CD4-positive, CD25-positive, alpha-beta regulatory T cell (primary cell): ENCODE data around the gene FOXP1. TPM values are rescaled to one million over a fixed set of nuclear protein-coding genes. Genes with fewer than 3 reads are reported as not detected.

Experiments used
- ATAC-seq, 2 donors: fragments of 150-1000 bp; cut with Tn5 transposase; one replicate each; pipeline ENCODE4 v1.10.0; 2021; ENCODE audit warnings: low read depth in 2 of 2, moderate number of reproducible peaks in 2 of 2, moderate library complexity in 1 of 2
- DNase-seq, 3 donors: peaks; one replicate each; pipeline versions ENCODE4 v3.0.0 to v3.0.0-alpha.2; 2012 to 2022; ENCODE audit warnings: mixed read lengths in 1 of 3
- H3K27ac ChIP-seq: one replicate; pipeline ENCODE4 v1.7.0; 2013; ENCODE audit warnings: mild to moderate bottlenecking, low read length; ENCODE audit not compliant: insufficient read depth, poor library complexity, severe bottlenecking
- H3K27me3 ChIP-seq: one replicate; pipeline ENCODE4 v1.7.0; 2013; ENCODE audit warnings: low read length; ENCODE audit not compliant: control insufficient read depth, insufficient read depth
- H3K36me3 ChIP-seq: one replicate; pipeline ENCODE4 v1.7.0; 2013; ENCODE audit warnings: mild to moderate bottlenecking, low read length, moderate library complexity; ENCODE audit not compliant: control insufficient read depth, insufficient read depth
- H3K4me1 ChIP-seq: 2 replicates; pipeline ENCODE4 v1.7.0; 2013; ENCODE audit warnings: mild to moderate bottlenecking, low read length; ENCODE audit not compliant: insufficient read depth, control insufficient read depth, poor library complexity, severe bottlenecking
- H3K4me3 ChIP-seq: one replicate; pipeline ENCODE4 v1.7.0; 2013; ENCODE audit warnings: low read depth, mild to moderate bottlenecking, low read length, moderate library complexity
- H3K9me3 ChIP-seq, 2 experiments: 1 replicate in 1 of 2; 2 replicates in 1 of 2; pipeline ENCODE4 v1.7.0; 2013; ENCODE audit warnings: low read length in 2 of 2, mild to moderate bottlenecking in 1 of 2, moderate library complexity in 1 of 2; ENCODE audit not compliant: control insufficient read depth in 2 of 2
- H3K27ac Mint-ChIP-seq, 3 donors: one replicate each; pipeline ENCODE4 v1.8.0; 2020 to 2022; ENCODE audit warnings: mild to moderate bottlenecking in 3 of 3, mixed read lengths in 3 of 3, moderate library complexity in 2 of 3
- H3K27me3 Mint-ChIP-seq: one replicate; pipeline ENCODE4 v1.8.0; 2022; ENCODE audit warnings: mild to moderate bottlenecking, mixed read lengths
- H3K36me3 Mint-ChIP-seq: one replicate; pipeline ENCODE4 v1.8.0; 2020; ENCODE audit warnings: mixed read lengths
- H3K4me1 Mint-ChIP-seq, 4 donors: one replicate each; pipeline ENCODE4 v1.8.0; 2020 to 2022; ENCODE audit warnings: mixed read lengths in 4 of 4, mild to moderate bottlenecking in 1 of 4
- H3K4me3 Mint-ChIP-seq, 4 donors: one replicate each; pipeline ENCODE4 v1.8.0; 2020 to 2022; ENCODE audit warnings: mild to moderate bottlenecking in 4 of 4, mixed read lengths in 4 of 4, moderate library complexity in 3 of 4
- H3K9me3 Mint-ChIP-seq, 7 donors: one replicate each; pipeline ENCODE4 v1.8.0; 2020 to 2022; ENCODE audit warnings: mixed read lengths in 7 of 7, mild to moderate bottlenecking in 3 of 7, moderate library complexity in 2 of 7
- polyA plus RNA-seq, 4 donors: library from polyadenylated mRNA; unstranded; fragments of 300-500 nt; fragmentation: Illumina TruSeq; gene quantifications; one replicate each; pipeline ENCODE4 v1.2.3, GENCODE V29; 2021
- total RNA-seq: library from RNA; stranded (reverse); gene quantifications from one replicate; pipeline ENCODE4 v1.2.3, GENCODE V29; 2022

Gene FOXP1
- total and polyA plus RNA-seq, 5 donors from 2014 or later, result 301 to 599 (median 346) TPM

DNA sequence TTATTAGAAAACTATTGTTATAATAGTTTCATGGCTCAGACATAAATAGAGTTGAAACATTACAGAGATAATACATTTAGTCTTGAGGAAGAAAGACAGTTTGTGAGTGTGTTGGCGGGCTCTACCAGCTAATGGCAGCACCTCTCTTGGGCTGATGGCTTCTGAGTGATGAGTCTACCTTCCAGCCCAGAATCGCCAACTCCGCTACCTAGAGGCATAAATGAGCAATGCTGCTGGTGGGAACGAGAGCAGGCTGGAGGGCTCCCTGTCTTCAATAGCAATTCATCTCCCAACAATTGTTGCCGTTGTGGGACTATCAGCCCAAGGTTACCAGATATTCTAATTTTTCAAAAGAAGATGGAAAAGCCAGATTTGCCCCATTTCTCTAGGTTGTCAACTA is 388.7 kb downstream of the FOXP1 start:
- ATAC-seq, result no peak
- Mint-ChIP-seq H3K4me1 (peaks cover 25 to 71% (median 42%) of the 10 kb centered on the region in 4 donors), H3K36me3 (peaks cover 46% of the 10 kb centered on the region), H3K27me3 (no peaks in the 10 kb centered on the region), H3K27ac (no peak overlapping the region), H3K9me3 (peaks cover 0 to 1% (median 0%) of the 10 kb centered on the region in 7 donors), H3K4me3 (no peak overlapping the region)
- no peaks in the 10 kb centered on the region for H3K9me3 ChIP-seq
- peaks cover 6% of the 10 kb centered on the region for H3K4me1 ChIP-seq
- H3K27me3 ChIP-seq, result no peaks in the 10 kb centered on the region
- H3K36me3 ChIP-seq, result peaks cover 39% of the 10 kb centered on the region
- no peak overlapping the region for H3K4me3 ChIP-seq
- no peak overlapping the region for H3K27ac ChIP-seq
- DNase-seq, result no peak

DNA sequence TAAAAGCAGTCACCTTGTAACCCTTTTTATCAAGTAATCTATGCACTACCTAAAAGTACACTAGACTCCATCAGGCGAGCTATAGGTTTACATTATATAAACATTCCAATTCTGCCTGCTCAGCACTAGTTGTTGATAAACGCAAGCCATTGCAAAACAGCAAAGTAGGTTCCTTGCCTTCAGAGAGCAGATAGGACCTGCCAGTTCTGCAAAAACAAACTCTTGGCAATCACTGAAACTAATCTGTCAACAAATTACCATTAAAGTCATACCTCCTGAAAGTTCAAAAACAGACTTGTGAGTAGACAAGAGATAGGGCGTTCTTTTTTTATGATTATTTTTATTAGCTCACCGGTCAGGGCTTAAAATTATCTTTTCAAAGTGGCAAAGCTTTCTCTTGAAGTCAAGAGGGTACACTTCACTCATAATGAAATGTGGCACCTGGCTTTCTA is 392.5 kb downstream of the FOXP1 start:
- Mint-ChIP-seq H3K4me3 (no peak overlapping the region), H3K4me1 (peaks cover 30 to 82% (median 53%) of the 10 kb centered on the region in 4 donors), H3K27ac (peak overlapping the region; percentile 27 to 80 (median 31)), H3K27me3 (no peaks in the 10 kb centered on the region), H3K36me3 (peaks cover 42% of the 10 kb centered on the region), H3K9me3 (peaks cover 0 to 1% (median 0%) of the 10 kb centered on the region in 7 donors)
- DNase-seq (no peak), ATAC-seq (no peak)
- no peak overlapping the region for H3K4me3 ChIP-seq
- H3K4me1 ChIP-seq, result peaks cover 14% of the 10 kb centered on the region
- H3K9me3 ChIP-seq, result no peaks in the 10 kb centered on the region
- no peak overlapping the region for H3K27ac ChIP-seq
- peaks cover 27% of the 10 kb centered on the region for H3K36me3 ChIP-seq
- no peaks in the 10 kb centered on the region for H3K27me3 ChIP-seq

DNA sequence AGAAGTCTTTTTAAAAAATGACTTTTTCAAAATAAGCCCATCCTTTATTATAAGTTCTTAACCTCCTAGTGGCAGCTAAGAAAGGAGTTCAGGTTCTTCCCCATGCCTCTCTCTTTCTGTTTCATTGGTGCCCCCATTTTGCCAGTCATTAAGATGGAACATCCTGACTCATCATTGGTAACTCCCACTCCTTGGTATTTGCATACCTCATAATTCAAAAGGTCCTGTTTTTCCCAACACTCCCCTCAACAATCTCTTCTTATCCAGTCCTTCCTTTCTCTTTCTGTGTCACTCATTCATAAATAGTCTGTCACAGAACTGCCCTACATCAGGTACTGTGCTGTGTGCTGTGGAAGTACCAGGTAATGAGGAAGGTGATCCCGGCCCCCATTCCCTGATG is 394.0 kb downstream of the FOXP1 start:
- H3K4me3 Mint-ChIP-seq, result no peak overlapping the region
- Histone ChIP-seq H3K4me1 (peaks cover 14% of the 10 kb centered on the region), H3K9me3 (no peaks in the 10 kb centered on the region), H3K27ac (no peak overlapping the region), H3K36me3 (peaks cover 26% of the 10 kb centered on the region), H3K27me3 (no peaks in the 10 kb centered on the region), H3K4me3 (no peak overlapping the region)
- peaks cover 38 to 85% (median 52%) of the 10 kb centered on the region in 4 donors for H3K4me1 Mint-ChIP-seq
- DNase-seq, result no peak
- peaks cover 46% of the 10 kb centered on the region for H3K36me3 Mint-ChIP-seq
- H3K9me3 Mint-ChIP-seq, result no peaks in the 10 kb centered on the region
- peak overlapping the region in 2 of 3 donors; percentile 59 to 82 for H3K27ac Mint-ChIP-seq
- ATAC-seq, result no peak
- no peaks in the 10 kb centered on the region for H3K27me3 Mint-ChIP-seq

DNA sequence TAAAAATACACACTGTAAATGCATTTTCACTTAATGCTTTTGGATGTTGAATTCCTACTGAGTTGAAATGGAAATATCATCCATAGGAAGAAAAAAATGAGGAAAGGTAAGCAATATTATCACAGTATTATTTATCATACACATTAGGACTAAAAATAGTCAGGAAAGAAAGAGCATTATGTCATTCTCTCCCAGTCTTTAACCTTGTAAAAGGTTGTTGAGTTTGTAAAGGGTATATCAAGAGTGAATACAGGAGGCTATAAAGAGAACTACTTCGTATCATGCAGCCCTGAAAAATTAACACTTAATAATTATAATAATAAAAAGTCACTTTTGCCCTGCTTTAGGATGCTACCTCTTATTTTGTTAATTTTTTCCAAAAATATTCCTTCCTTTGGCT is 395.8 kb downstream of the FOXP1 start:
- H3K4me3 Mint-ChIP-seq, result no peak overlapping the region
- H3K4me1 Mint-ChIP-seq, result peaks cover 31 to 76% (median 47%) of the 10 kb centered on the region in 4 donors
- peak overlapping the region in 1 of 3 donors; percentile 56 for H3K27ac Mint-ChIP-seq

DNA sequence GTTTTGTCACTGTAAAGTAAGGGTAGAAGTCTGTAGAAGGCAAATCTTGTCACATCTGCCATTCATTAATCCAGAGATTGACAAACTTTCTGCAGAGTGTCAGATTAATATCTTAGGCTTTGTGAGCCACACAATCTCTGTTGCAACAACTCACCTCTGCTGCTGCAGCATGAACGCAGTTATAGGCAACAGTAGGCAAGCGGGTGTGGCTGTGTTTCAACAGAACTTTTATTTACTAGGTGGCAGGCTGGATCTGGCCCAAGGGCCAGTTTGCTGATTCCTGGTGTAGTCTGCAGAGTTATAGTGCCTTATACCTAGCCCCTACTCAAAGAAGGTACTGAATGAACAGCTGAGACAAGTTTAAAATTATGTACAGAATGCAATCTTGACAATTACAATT is 396.7 kb downstream of the FOXP1 start:
- Histone ChIP-seq H3K27me3 (no peaks in the 10 kb centered on the region), H3K9me3 (no peaks in the 10 kb centered on the region), H3K27ac (no peak overlapping the region), H3K36me3 (peaks cover 27% of the 10 kb centered on the region), H3K4me3 (no peak overlapping the region), H3K4me1 (peaks cover 8% of the 10 kb centered on the region)
- no peak overlapping the region for H3K4me3 Mint-ChIP-seq
- H3K9me3 Mint-ChIP-seq, result no peaks in the 10 kb centered on the region
- no peak for DNase-seq
- no peaks in the 10 kb centered on the region for H3K27me3 Mint-ChIP-seq
- H3K36me3 Mint-ChIP-seq, result peaks cover 38% of the 10 kb centered on the region
- H3K4me1 Mint-ChIP-seq, result peaks cover 31 to 67% (median 44%) of the 10 kb centered on the region in 4 donors
- H3K27ac Mint-ChIP-seq, result no peak overlapping the region
- no peak for ATAC-seq

More for the DNA sequence above, 395.8 kb downstream of the FOXP1 start:
- H3K36me3 Mint-ChIP-seq, result peaks cover 47% of the 10 kb centered on the region
- Histone ChIP-seq H3K4me3 (no peak overlapping the region), H3K27me3 (no peaks in the 10 kb centered on the region), H3K36me3 (peaks cover 32% of the 10 kb centered on the region), H3K9me3 (no peaks in the 10 kb centered on the region), H3K4me1 (peaks cover 14% of the 10 kb centered on the region), H3K27ac (no peak overlapping the region)
- H3K27me3 Mint-ChIP-seq, result no peaks in the 10 kb centered on the region
- no peak for DNase-seq
- no peak for ATAC-seq
- no peaks in the 10 kb centered on the region for H3K9me3 Mint-ChIP-seq

DNA sequence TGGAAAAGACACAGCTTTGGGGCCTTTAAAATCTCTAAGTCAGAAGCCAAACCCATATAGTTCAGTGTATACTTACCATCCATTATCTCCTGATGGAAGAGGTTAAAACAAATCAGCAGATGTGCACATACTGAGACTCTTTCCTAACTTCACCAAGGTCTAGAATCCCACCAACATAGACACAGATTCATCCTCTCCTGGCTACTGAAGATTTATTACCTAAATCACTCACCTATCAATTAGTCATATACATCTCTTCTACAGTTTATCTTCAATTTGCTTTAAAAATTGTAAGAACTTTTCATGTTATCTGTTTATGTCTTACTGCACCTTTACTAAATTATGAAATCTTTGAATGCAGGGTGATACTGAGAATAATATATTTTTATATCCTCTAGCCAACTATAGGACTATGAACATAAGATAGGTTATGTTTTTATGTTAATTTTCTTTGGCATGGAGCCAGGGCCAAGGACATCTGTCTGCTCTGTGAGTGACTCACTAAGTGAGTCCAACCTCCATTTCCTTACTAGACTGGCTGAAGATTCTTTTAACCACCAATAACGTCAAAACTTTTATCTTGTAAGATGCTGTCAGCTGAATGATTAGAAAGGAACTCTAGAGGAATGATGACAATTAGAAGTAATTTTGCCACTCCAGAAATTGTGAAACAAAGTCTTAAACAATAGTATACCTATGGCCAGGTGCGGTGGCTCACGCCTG is 397.6 kb downstream of the FOXP1 start:
- H3K4me3 ChIP-seq, result no peak overlapping the region
- no peak overlapping the region for H3K27ac ChIP-seq
- H3K9me3 Mint-ChIP-seq, result no peaks in the 10 kb centered on the region
- no peaks in the 10 kb centered on the region for H3K27me3 ChIP-seq
- H3K4me1 Mint-ChIP-seq, result peaks cover 25 to 62% (median 40%) of the 10 kb centered on the region in 4 donors
- ATAC-seq, result peak; percentile 90 to 92
- H3K36me3 Mint-ChIP-seq, result peaks cover 40% of the 10 kb centered on the region
- peak overlapping the region; percentile 65 to 91 (median 84) for H3K27ac Mint-ChIP-seq
- H3K9me3 ChIP-seq, result no peaks in the 10 kb centered on the region
- peaks cover 8% of the 10 kb centered on the region for H3K4me1 ChIP-seq
- DNase-seq, result peak in 2 of 3 donors; percentile 28 to 67
- H3K4me3 Mint-ChIP-seq, result no peak overlapping the region
- H3K27me3 Mint-ChIP-seq, result no peaks in the 10 kb centered on the region
- peaks cover 25% of the 10 kb centered on the region for H3K36me3 ChIP-seq

DNA sequence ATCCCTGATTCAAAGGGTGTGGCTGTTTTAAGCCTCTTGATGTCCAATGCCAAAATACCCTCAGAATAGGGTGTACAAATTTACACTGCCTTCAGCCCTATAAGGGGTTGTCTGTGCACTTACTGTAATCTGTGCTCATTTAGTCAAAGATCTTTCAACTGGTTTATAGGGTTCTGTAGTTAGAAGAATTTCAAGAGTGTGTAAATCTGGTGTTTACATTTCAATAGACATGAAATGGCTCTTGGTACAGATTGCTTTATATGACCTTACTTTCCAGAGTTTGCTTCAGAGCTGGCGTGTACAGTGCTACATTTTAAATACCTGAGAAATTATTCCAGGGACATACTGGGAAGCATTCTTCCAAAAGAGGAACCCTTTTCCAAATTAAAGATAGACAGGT is 399.3 kb downstream of the FOXP1 start:
- H3K27me3 Mint-ChIP-seq, result no peaks in the 10 kb centered on the region
- DNase-seq (no peak), ATAC-seq (no peak)
- peaks cover 24 to 57% (median 35%) of the 10 kb centered on the region in 4 donors for H3K4me1 Mint-ChIP-seq
- no peak overlapping the region for H3K4me3 ChIP-seq
- no peaks in the 10 kb centered on the region for H3K9me3 Mint-ChIP-seq
- H3K36me3 Mint-ChIP-seq, result peaks cover 44% of the 10 kb centered on the region
- no peak overlapping the region for H3K4me3 Mint-ChIP-seq
- H3K27ac Mint-ChIP-seq, result peak overlapping the region in 2 of 3 donors; percentile 33 to 64
- H3K27me3 ChIP-seq, result no peaks in the 10 kb centered on the region
- H3K9me3 ChIP-seq, result no peaks in the 10 kb centered on the region
- no peak overlapping the region for H3K27ac ChIP-seq
- peaks cover 8% of the 10 kb centered on the region for H3K4me1 ChIP-seq
- H3K36me3 ChIP-seq, result peaks cover 26% of the 10 kb centered on the region

DNA sequence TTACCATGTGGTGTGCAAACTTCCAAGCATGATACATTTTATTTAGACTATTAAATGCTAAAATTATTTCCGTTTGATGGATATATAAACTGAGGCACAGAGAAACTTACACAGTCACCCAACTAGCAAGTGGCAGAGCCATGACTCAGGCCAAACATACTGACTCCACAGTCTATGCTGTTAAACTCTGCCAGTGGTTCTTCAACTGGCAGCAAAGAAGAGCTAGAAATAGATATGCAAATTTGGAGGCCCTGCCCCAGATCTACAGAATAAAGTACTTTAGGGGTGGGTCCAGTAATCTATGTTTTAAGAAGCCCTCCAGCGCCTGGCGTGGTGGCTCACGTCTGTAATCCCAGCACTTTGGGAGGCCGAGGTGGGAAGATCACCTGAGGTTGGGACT is 400.0 kb downstream of the FOXP1 start:
- no peak overlapping the region for H3K4me3 Mint-ChIP-seq
- Histone ChIP-seq H3K9me3 (no peaks in the 10 kb centered on the region), H3K27ac (no peak overlapping the region), H3K4me3 (no peak overlapping the region), H3K4me1 (peaks cover 8% of the 10 kb centered on the region), H3K27me3 (no peaks in the 10 kb centered on the region), H3K36me3 (peaks cover 26% of the 10 kb centered on the region)
- peaks cover 42% of the 10 kb centered on the region for H3K36me3 Mint-ChIP-seq
- peak overlapping the region in 2 of 3 donors; percentile 33 to 43 for H3K27ac Mint-ChIP-seq
- no peaks in the 10 kb centered on the region for H3K9me3 Mint-ChIP-seq
- DNase-seq (no peak), ATAC-seq (no peak)
- no peaks in the 10 kb centered on the region for H3K27me3 Mint-ChIP-seq
- H3K4me1 Mint-ChIP-seq, result peaks cover 19 to 52% (median 31%) of the 10 kb centered on the region in 4 donors
